ENCODE results near the gene ZBED6.

GRCh38 chr1:203772836-203773235, 22.6 kb upstream of the ZBED6 start:
- TF ChIP-seq, protein P1, sequence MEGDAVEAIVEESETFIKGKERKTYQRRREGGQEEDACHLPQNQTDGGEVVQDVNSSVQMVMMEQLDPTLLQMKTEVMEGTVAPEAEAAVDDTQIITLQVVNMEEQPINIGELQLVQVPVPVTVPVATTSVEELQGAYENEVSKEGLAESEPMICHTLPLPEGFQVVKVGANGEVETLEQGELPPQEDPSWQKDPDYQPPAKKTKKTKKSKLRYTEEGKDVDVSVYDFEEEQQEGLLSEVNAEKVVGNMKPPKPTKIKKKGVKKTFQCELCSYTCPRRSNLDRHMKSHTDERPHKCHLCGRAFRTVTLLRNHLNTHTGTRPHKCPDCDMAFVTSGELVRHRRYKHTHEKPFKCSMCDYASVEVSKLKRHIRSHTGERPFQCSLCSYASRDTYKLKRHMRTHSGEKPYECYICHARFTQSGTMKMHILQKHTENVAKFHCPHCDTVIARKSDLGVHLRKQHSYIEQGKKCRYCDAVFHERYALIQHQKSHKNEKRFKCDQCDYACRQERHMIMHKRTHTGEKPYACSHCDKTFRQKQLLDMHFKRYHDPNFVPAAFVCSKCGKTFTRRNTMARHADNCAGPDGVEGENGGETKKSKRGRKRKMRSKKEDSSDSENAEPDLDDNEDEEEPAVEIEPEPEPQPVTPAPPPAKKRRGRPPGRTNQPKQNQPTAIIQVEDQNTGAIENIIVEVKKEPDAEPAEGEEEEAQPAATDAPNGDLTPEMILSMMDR (IDR thresholded peaks at IDR 0.05): no peak
- no peak for TF ChIP-seq POLR2A (IDR thresholded peaks at IDR 0.05)
